HG02884 (cell line): ENCODE data around the gene GRK7.
"Not testable (repeated sequence)": the region's sequence is repeated elsewhere in the genome, so short reads cannot be mapped to it uniquely, and the experiment has no call there.

Experiments
- ATAC-seq: cut with Tn5 transposase; IDR thresholded peaks from one replicate; pipeline ENCODE4 v1.9.1; 2021; ENCODE audit warnings: mild to moderate bottlenecking, moderate library complexity; ENCODE audit not compliant: unreplicated experiment

GRK7 gene

GRCh38 chr3:141753399-141753798 is 9.8 kb upstream of the GRK7 start:
- ATAC-seq: no peak

DNA sequence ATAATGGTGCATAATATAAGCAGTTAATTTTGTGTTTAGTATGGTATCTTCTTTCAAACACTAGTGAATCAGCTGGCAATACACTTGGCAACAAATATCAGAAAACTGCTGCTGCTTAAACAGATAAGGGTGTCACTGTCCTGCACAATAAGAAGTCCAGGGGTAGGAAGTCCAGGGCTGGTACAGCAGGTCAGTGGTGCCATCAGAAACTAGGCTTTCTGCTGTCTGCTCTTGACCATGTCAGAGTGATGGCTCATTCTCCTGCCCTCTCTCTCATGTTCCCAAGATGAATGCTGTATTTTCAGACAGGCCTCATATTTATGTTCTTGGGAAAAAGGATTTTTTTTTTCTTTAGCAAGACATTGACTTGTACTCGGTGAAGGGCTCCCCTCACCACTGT is 9.2 kb upstream of the GRK7 start:
- ATAC-seq: no peak

- ATAC-seq: not testable (repeated sequence)
These were observed 656 bp upstream of the GRK7 start for GRCh38 chr3:141762552-141762951.

DNA sequence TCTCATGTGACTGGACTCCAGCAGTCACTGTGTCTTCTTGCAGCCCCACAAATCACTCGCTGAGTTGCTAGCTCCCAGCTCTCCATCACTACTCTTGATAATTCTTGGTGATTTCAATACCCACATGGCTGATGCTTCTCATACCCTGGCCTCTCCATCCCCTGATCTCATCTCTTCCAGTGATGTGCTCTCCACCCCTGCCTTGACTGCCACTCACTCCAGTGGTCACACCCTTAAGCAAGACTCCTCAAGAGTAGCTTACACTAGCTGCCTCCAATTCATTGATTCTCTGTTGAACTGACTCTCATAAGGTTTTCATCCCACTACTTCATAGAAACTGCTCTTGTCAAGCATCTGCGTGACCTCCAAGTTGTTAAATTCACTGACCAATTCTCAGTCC is 837 bp downstream of the GRK7 start:
- ATAC-seq: no peak

- ATAC-seq: no peak
These were observed 1.3 kb downstream of the GRK7 start for GRCh38 chr3:141764465-141764864.

DNA sequence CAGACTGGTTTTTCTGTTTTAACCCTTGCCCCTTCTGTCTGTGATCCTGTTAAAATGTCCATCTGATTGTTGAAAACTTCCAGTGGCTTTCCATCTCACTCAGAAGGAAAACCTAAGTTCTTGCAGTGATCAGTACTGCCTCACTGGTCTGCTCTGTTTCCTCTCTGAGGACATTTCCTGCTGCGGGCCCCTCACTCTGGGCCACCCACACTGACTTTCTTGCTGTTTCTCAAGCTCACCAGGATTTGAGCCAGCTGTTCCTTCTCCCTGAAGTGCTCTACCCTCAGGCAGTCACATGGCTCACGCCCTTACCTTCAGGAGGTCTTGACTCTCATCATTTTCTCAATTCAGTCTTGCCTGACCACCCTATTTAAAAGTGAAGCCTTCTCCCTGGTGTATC is 1.8 kb downstream of the GRK7 start:
- no peak for ATAC-seq

DNA sequence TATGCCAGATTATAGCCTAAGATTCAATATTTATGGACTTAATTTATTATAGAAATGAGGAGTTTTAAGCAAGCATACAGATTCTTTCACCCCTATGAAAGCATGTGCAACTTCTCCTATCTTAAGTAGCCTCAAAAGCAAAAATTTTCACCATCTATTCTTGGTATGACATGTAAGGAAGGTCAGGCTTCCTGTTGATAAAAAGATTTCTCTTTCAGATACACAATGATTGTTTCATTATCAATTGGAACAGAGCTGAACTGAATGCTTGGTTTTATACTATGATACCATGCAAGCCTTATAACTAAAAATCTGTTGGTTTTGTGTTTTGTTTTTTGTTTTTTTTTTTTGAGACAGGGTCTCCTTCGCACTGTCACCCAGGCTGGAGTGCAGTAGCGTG is 3.9 kb downstream of the GRK7 start:
- no peak for ATAC-seq

DNA sequence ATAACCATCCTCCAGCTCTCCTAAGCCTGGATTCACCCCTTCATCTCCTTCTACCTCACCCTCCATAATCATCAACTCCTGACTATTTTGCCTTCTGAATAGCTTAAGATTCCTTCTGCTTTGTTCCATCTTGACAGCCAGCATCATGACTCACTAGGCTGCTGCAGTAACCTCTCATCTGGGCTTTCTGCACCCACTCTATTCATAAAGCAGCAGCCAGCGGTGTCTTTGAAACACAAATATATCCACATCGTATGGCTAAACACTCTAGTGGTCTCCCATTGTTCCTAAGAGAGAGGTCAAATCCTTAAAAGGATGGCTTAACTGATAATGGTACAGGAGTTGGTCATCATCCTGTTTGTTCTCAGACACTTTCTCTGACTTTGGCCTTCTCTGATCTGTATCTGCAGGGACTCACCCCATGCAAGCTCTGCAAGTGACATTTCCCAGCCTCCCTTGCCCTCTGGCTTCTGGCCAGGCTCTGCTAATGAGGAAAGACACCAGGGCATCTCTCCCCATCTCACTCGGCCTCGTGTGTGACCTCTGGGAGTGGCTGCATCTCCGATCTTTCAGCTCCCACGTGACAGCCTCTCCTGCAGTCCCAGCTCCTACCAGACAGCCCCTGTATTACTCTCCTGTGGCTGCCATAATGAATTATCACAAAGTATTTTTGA is 6.2 kb downstream of the GRK7 start:
- no peak for ATAC-seq

- no peak for ATAC-seq
These were observed 10.5 kb downstream of the GRK7 start for GRCh38 chr3:141773676-141774075.

DNA sequence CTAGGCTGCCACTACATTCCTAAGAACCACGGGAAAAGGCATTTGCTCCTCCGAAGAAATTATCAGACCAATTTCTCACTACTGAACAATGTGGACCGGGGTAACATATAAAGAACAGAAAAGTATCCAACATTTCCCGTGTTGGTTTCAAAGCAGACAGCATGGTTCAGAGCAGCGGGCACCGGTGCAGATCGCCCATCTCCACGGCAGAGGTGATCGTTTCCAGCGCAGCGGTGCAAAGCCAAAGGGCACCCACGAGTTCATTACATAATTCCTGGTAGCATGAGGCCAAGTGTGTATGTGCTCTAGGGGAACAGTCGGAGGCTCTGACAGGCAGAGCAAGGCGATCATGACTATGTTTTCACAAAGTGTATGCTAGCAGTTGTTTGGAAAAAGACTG is 13.2 kb downstream of the GRK7 start:
- no peak for ATAC-seq

- ATAC-seq: no peak
These were observed 13.7 kb downstream of the GRK7 start for GRCh38 chr3:141776885-141777284.

DNA sequence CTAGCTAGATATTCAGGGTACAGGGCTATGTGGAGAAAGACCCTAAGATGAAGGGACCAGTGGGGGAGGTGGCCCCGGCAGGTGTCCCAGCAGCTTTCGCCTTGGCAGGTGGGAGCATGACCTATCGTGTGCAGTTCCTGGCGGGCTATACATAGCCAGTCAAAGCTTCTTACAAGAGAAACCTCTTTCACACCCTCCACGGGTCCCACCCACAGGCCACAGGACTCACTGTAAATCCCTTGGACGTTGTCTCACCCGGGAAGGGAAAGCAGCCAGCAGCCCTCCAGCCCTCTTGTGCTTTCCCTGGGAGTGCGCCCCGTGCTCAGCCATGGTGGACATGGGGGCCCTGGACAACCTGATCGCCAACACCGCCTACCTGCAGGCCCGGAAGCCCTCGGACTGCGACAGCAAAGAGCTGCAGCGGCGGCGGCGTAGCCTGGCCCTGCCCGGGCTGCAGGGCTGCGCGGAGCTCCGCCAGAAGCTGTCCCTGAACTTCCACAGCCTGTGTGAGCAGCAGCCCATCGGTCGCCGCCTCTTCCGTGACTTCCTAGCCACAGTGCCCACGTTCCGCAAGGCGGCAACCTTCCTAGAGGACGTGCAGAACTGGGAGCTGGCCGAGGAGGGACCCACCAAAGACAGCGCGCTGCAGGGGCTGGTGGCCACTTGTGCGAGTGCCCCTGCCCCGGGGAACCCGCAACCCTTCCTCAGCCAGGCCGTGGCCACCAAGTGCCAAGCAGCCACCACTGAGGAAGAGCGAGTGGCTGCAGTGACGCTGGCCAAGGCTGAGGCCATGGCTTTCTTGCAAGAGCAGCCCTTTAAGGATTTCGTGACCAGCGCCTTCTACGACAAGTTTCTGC is 15.0 kb downstream of the GRK7 start:
- no peak for ATAC-seq

- ATAC-seq: no peak
These were observed 16.5 kb downstream of the GRK7 start for GRCh38 chr3:141779667-141780066.

DNA sequence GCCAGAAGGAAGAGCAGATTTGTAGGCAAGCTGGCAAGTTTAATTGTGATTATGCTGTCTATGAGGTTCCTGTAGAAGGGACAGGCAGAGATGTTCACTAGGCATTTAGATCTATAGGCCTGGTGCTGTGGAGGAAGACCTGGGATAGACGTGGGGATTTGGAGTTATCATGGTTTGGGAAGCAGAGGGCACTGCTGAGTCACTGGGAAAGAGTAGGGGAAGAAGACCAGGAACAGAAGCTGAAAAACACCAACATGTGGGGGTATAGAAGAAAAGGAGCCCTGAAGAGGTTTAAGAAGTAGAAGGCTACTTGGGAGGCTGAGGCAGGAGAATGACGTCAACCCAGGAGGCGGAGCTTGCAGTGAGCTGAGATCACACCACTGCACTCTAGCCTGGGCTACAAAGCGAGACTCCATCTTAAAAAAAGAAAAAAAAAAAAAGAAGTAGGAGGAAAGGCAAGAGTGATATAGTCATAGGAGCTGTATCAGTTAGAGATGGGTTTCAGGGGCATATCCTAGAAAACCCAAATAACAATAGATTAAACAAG is 19.3 kb downstream of the GRK7 start:
- ATAC-seq: no peak

GRCh38 chr3:141783632-141784031 is 20.4 kb downstream of the GRK7 start:
- ATAC-seq: no peak

GRCh38 chr3:141784096-141784495 is 20.9 kb downstream of the GRK7 start:
- no peak for ATAC-seq

GRCh38 chr3:141784531-141784930 is 21.3 kb downstream of the GRK7 start:
- no peak for ATAC-seq

- ATAC-seq: no peak
These were observed 24.9 kb downstream of the GRK7 start for GRCh38 chr3:141788149-141788548.

DNA sequence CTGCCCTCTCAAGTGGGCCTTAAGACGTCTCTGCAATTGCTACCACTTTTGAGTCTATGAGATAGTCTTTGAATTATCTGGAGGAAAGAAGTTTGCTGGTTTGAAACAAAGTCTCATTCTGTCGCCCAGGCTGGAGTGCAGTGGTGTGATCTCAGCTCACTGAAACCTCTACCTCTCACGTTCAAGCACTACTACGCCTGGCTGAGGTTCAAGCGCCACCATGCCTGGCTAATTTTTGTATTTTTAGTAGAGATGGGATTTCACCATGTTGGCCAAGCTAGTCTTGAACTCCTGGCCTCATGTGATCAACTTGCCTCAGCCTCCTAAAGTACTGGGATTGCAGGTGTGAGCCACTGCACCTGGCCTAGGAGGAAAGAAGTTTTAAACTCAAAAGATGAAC is 25.5 kb downstream of the GRK7 start:
- ATAC-seq: not testable (repeated sequence)

DNA sequence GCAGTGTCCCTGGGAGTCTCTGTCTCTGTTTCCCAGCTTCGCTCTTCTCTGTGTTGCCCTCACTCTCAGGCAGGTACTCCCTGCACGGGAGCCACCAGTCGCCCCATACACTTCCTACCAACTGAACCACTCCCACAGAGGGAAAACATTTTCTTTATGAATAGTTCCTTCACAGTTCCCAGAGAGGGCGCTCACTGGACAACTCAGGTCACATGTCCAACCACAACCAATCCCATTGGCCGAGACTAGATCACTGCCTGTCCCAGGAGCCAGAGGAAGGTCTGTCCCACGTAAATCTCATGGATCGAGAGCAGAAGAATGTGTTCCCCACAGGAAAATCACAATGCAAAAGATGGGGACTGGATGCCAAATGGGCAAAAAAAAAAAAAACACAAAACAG is 26.1 kb downstream of the GRK7 start:
- no peak for ATAC-seq

- no peak for ATAC-seq
These were observed 27.0 kb downstream of the GRK7 start for GRCh38 chr3:141790171-141790570.

DNA sequence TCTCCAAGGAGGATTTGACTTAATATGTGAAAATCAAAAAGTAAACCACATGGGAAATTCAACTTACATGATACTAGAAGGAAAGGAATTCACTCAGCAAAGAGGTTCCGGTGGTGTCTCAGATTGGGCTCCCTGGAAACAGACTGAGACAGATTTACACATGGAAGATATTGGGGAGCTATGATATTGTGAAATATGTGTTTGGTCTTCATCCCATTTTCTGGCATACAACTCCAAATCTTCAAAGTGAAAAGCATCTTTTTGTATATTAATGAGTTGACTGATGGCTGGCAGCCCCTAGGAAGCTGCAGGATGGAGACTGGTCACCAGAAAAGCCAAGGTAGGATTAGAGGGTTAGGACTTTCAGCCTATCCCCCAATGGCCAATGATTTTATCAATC is 29.3 kb downstream of the GRK7 start:
- ATAC-seq: no peak
